HEK293 (cell line): Measurements from ENCODE around the gene GSG1L.

Experiments used
- CTCF ChIA-PET: fragments of 350-600 bp; formaldehyde crosslinking; extraction: SDS; loops from one replicate; lab custom pipeline; 2021; ENCODE audit warnings: antibody characterized with exemption; lab: Yijun Ruan, JAX
- POLR2A ChIA-PET: fragments of 300-600 bp; formaldehyde crosslinking; extraction: SDS; loops from one replicate; lab custom pipeline; 2020; ENCODE audit warnings: antibody characterized with exemption, inconsistent platforms; lab: Yijun Ruan, JAX
- H3K27ac ChIP-seq: fragments of 200-500 bp; sonication (Bioruptor generic); 2 replicates; pipeline ENCODE4 v1.5.1; 2014; ENCODE audit warnings: low read depth, low read length, control low read depth, inconsistent platforms; ENCODE audit errors: extremely low read depth
- H3K36me3 ChIP-seq, 2 experiments: fragments of 200-500 bp in 1 of 2; sonication (Bioruptor generic) in 1 of 2; 1 replicate in 1 of 2; 2 replicates in 1 of 2; pipeline ENCODE4 v1.5.1; 2014 to 2017; ENCODE audit warnings: inconsistent platforms in 2 of 2, low read length in 2 of 2; ENCODE audit not compliant: control insufficient read depth in 2 of 2, insufficient read depth in 1 of 2
- H3K4me1 ChIP-seq: fragments of 200-500 bp; sonication (Bioruptor generic); 2 replicates; pipeline ENCODE4 v1.5.1; 2014; ENCODE audit warnings: mild to moderate bottlenecking, low read length, inconsistent platforms; ENCODE audit not compliant: control insufficient read depth, insufficient read depth
- H3K4me3 ChIP-seq: 2 replicates; pipeline ENCODE4 v1.5.1; 2011; ENCODE audit warnings: low read depth, mild to moderate bottlenecking, control low read depth, low read length, moderate library complexity
- H3K9me3 ChIP-seq: fragments of 200-500 bp; sonication (Bioruptor generic); 2 replicates; pipeline ENCODE4 v1.5.1; 2014; ENCODE audit warnings: low read depth, low read length, inconsistent platforms; ENCODE audit not compliant: control insufficient read depth, insufficient read depth
- EGR2 ChIP-seq: fragments of 450-650 bp; formaldehyde crosslinking; IDR thresholded peaks from 2 replicates; pipeline ENCODE4 v1.5.1; 2016; ENCODE audit warnings: low read depth, missing biosample characterization, missing genetic modification characterization
- GLIS1 ChIP-seq: fragments of 450-650 bp; formaldehyde crosslinking; IDR thresholded peaks from 2 replicates; pipeline ENCODE4 v1.5.1; 2016; ENCODE audit warnings: missing biosample characterization, missing genetic modification characterization
- MYNN ChIP-seq: fragments of 450-650 bp; formaldehyde crosslinking; IDR thresholded peaks from 2 replicates; pipeline ENCODE4 v1.5.1; 2016; ENCODE audit warnings: missing biosample characterization, missing genetic modification characterization, borderline replicate concordance
- PRDM1 ChIP-seq: fragments of 450-650 bp; formaldehyde crosslinking; IDR thresholded peaks from 2 replicates; pipeline ENCODE4; 2016; ENCODE audit warnings: missing biosample characterization, missing genetic modification characterization
- PRDM10 ChIP-seq: fragments of 450-650 bp; formaldehyde crosslinking; IDR thresholded peaks from 2 replicates; pipeline ENCODE4 v1.5.1; 2016; ENCODE audit warnings: missing biosample characterization, missing genetic modification characterization
- PRDM4 ChIP-seq: fragments of 450-650 bp; formaldehyde crosslinking; IDR thresholded peaks from 2 replicates; pipeline ENCODE4 v1.5.1; 2017; ENCODE audit warnings: missing biosample characterization, missing genetic modification characterization
- ZBTB1 ChIP-seq: fragments of 450-650 bp; formaldehyde crosslinking; IDR thresholded peaks from 2 replicates; pipeline ENCODE4 v1.5.1; 2016; ENCODE audit warnings: missing biosample characterization, missing genetic modification characterization
- ZBTB20 ChIP-seq: fragments of 450-650 bp; formaldehyde crosslinking; IDR thresholded peaks from 2 replicates; pipeline ENCODE4 v1.5.1; 2016; ENCODE audit warnings: missing biosample characterization, missing genetic modification characterization
- ZBTB48 ChIP-seq: fragments of 450-650 bp; formaldehyde crosslinking; IDR thresholded peaks from 2 replicates; pipeline ENCODE4 v1.5.1; 2016; ENCODE audit warnings: missing biosample characterization, missing genetic modification characterization
- ZBTB49 ChIP-seq: fragments of 450-650 bp; formaldehyde crosslinking; IDR thresholded peaks from 2 replicates; pipeline ENCODE4 v1.5.1; 2016; ENCODE audit warnings: missing biosample characterization, missing genetic modification characterization, low read depth
- ZBTB6 ChIP-seq: fragments of 450-650 bp; formaldehyde crosslinking; IDR thresholded peaks from 2 replicates; pipeline ENCODE4 v1.5.1; 2017; ENCODE audit warnings: missing biosample characterization, missing genetic modification characterization
- ZBTB7A ChIP-seq: fragments of 450-650 bp; formaldehyde crosslinking; IDR thresholded peaks from 2 replicates; pipeline ENCODE4 v1.5.1; 2016; ENCODE audit warnings: low read depth, missing biosample characterization, missing genetic modification characterization
- ZBTB8A ChIP-seq: fragments of 450-650 bp; formaldehyde crosslinking; IDR thresholded peaks from 2 replicates; pipeline ENCODE4 v1.5.1; 2016; ENCODE audit warnings: missing biosample characterization, missing genetic modification characterization
- ZFHX2 ChIP-seq: fragments of 450-650 bp; formaldehyde crosslinking; conservative IDR thresholded peaks from 2 replicates; pipeline ENCODE4 v1.5.1; 2016; ENCODE audit warnings: missing biosample characterization, missing genetic modification characterization
- ZNF114 ChIP-seq: fragments of 450-650 bp; formaldehyde crosslinking; IDR thresholded peaks from 2 replicates; pipeline ENCODE4 v1.5.0; 2017; ENCODE audit warnings: missing biosample characterization, missing genetic modification characterization
- ZNF157 ChIP-seq: fragments of 450-650 bp; formaldehyde crosslinking; IDR thresholded peaks from 2 replicates; pipeline ENCODE4 v1.5.1; 2016; ENCODE audit warnings: missing biosample characterization, missing genetic modification characterization
- ZNF239 ChIP-seq: fragments of 450-650 bp; formaldehyde crosslinking; IDR thresholded peaks from 2 replicates; pipeline ENCODE4 v1.5.1; 2016; ENCODE audit warnings: missing biosample characterization, missing genetic modification characterization
- ZNF266 ChIP-seq: fragments of 450-650 bp; formaldehyde crosslinking; IDR thresholded peaks from 2 replicates; pipeline ENCODE4 v1.5.1; 2016; ENCODE audit warnings: missing biosample characterization, missing genetic modification characterization, low read depth
- ZNF324 ChIP-seq: fragments of 450-650 bp; formaldehyde crosslinking; IDR thresholded peaks from 2 replicates; pipeline ENCODE4 v1.5.1; 2016; ENCODE audit warnings: missing biosample characterization, missing genetic modification characterization
- ZNF366 ChIP-seq: fragments of 450-650 bp; formaldehyde crosslinking; conservative IDR thresholded peaks from 2 replicates; pipeline ENCODE4 v1.5.1; 2016; ENCODE audit warnings: missing biosample characterization, missing genetic modification characterization
- ZNF548 ChIP-seq: fragments of 450-650 bp; formaldehyde crosslinking; IDR thresholded peaks from 2 replicates; pipeline ENCODE4 v1.5.1; 2016; ENCODE audit warnings: missing biosample characterization, missing genetic modification characterization
- ZNF664 ChIP-seq: fragments of 450-650 bp; formaldehyde crosslinking; IDR thresholded peaks from 2 replicates; pipeline ENCODE4 v1.5.1; 2016; ENCODE audit warnings: missing biosample characterization, missing genetic modification characterization
- ZNF768 ChIP-seq: fragments of 450-650 bp; formaldehyde crosslinking; IDR thresholded peaks from 2 replicates; pipeline ENCODE4 v1.5.1; 2018; ENCODE audit warnings: missing biosample characterization, mild to moderate bottlenecking, missing genetic modification characterization
- TF ChIP-seq, protein P1 (sequence below): fragments of 450-650 bp; formaldehyde crosslinking; IDR thresholded peaks from 2 replicates; pipeline ENCODE4 v1.5.1; 2016; ENCODE audit warnings: missing biosample characterization, missing genetic modification characterization

The GSG1L gene

GRCh38 chr16:27824006-27824405 lies 239.5 kb downstream of the GSG1L start (continued):
- TF ChIP-seq ZBTB49 (tag by site-specific recombination) (no peak), ZNF114 (tag by site-specific recombination) (no peak)
- TF ChIP-seq, protein P1, sequence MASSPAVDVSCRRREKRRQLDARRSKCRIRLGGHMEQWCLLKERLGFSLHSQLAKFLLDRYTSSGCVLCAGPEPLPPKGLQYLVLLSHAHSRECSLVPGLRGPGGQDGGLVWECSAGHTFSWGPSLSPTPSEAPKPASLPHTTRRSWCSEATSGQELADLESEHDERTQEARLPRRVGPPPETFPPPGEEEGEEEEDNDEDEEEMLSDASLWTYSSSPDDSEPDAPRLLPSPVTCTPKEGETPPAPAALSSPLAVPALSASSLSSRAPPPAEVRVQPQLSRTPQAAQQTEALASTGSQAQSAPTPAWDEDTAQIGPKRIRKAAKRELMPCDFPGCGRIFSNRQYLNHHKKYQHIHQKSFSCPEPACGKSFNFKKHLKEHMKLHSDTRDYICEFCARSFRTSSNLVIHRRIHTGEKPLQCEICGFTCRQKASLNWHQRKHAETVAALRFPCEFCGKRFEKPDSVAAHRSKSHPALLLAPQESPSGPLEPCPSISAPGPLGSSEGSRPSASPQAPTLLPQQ (tag by site-specific recombination), result no peak

DNA sequence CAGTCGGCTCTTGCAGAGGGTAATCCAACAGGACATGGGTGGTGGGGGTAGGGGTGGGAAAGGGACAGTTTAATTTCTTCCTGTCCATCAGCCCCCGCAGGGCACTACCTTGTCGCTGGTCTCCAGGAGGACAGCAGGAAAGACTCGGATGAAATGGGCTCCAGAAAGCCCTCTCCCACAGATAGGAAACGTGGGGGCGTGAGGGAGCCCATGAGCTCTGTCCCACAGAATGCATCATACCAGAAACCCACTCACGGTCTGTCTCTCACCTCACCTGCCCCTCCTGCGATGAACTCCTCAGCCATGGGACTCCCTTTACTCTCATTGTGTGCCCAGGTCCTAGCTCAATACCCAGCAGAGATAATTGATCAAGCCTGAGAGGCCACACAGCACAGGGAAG lies 240.1 kb downstream of the GSG1L start:
- TF ChIP-seq ZBTB48 (tag by site-specific recombination) (no peak), GLIS1 (no peak), EGR2 (tag by site-specific recombination) (peak; percentile 35; the same call in 1 of the 2 replicates), ZFHX2 (tag by site-specific recombination) (no peak; the same call in 1 of the 2 replicates), ZNF366 (no peak), MYNN (no peak), ZNF324 (no peak), ZNF768 (tag by site-specific recombination) (0 out of 2 replicates have a peak, but pooled peaks have one; percentile 12), ZBTB7A (no peak), ZBTB1 (tag by site-specific recombination) (no peak)
- ChIA-PET POLR2A (no interaction called here), CTCF (no interaction called here)
- Histone ChIP-seq H3K27ac (no peak overlapping the region), H3K4me3 (no peak overlapping the region), H3K36me3 (no peaks in the 10 kb centered on the region), H3K9me3 (no peaks in the 10 kb centered on the region), H3K4me1 (no peaks in the 10 kb centered on the region)

GRCh38 chr16:27822996-27823395 lies 240.5 kb downstream of the GSG1L start:
- no peaks in the 10 kb centered on the region for H3K9me3 ChIP-seq
- no peak overlapping the region for H3K27ac ChIP-seq
- POLR2A ChIA-PET, result no interaction called here
- CTCF ChIA-PET, result no interaction called here
- no peaks in the 10 kb centered on the region for H3K36me3 ChIP-seq
- no peaks in the 10 kb centered on the region for H3K4me1 ChIP-seq
- no peak overlapping the region for H3K4me3 ChIP-seq
- no peak for TF ChIP-seq ZNF266 (tag by site-specific recombination)
- no peak for TF ChIP-seq PRDM4 (tag by site-specific recombination)
- TF ChIP-seq ZNF548, result no peak
- TF ChIP-seq ZNF157 (tag by site-specific recombination), result no peak
- no peak for TF ChIP-seq ZBTB20 (tag by site-specific recombination)
- TF ChIP-seq PRDM1 (tag by site-specific recombination), result no peak
- TF ChIP-seq ZNF239, result no peak
- TF ChIP-seq PRDM10 (tag by site-specific recombination), result no peak
- TF ChIP-seq ZBTB8A (tag by site-specific recombination), result no peak
- TF ChIP-seq ZBTB6 (tag by site-specific recombination), result no peak
- TF ChIP-seq ZNF664 (tag by site-specific recombination), result no peak
